GM12878 (cell line): ENCODE data around the gene HPSE2. TPM values are rescaled to one million over a fixed set of nuclear protein-coding genes. Genes with fewer than 3 reads are reported as not detected.

Source experiments
- ATAC-seq: fragments of 200-7000 bp; cut with Tn5 transposase; 3 replicates; pipeline ENCODE4 v1.9.1; 2020; ENCODE audit warnings: mild to moderate bottlenecking, moderate library complexity
- BruUV-seq: library from RNA; stranded (reverse); fragments of 400-500 nt; replicated peaks from 2 replicates; lab custom pipeline; 2021; lab: Mats Ljungman, UMichigan
- CTCF ChIA-PET: fragments of 300-600 bp; sonication (Branson Sonifier 250); formaldehyde crosslinking; extraction: SDS; loops from one replicate; lab custom pipeline; 2021; ENCODE audit warnings: inconsistent platforms; lab: Yijun Ruan, JAX
- POLR2A ChIA-PET: fragments of 350-600 bp; formaldehyde crosslinking; extraction: SDS; loops from one replicate; lab custom pipeline; 2021; ENCODE audit warnings: inconsistent platforms; lab: Charles Lee
- RAD21 ChIA-PET: fragments of 300-600 bp; sonication (Branson Sonifier 250); formaldehyde crosslinking; loops from one replicate; lab custom pipeline; 2023; ENCODE audit warnings: antibody characterized with exemption; ENCODE audit not compliant: unreplicated experiment; lab: Charles Lee
- SMC1A ChIA-PET: fragments of 300-600 bp; sonication (Branson Sonifier 250); formaldehyde crosslinking; loops from one replicate; lab custom pipeline; 2023; ENCODE audit not compliant: unreplicated experiment, uncharacterized antibody; lab: Charles Lee
- DNase-seq: peaks from one replicate; pipeline ENCODE4 v3.0.0-alpha.2; 2011; ENCODE audit warnings: low read depth, low spot score
- FAIRE-seq: peaks from 3 replicates; lab custom pipeline; 2011; peaks lifted over from hg19 to GRCh38; lab: Jason Lieb, UNC
- H2AFZ ChIP-seq: 2 replicates; pipeline ENCODE4 v1.6.0; 2011; ENCODE audit warnings: low read depth, low read length, control low read depth; ENCODE audit not compliant: control insufficient read depth
- H3K27ac ChIP-seq: 2 replicates; pipeline ENCODE4 v1.5.1; 2011; ENCODE audit warnings: control low read depth; ENCODE audit not compliant: control insufficient read depth, insufficient read depth
- H3K27me3 ChIP-seq, 2 experiments: replicated peaks in 1 of 2; 2 replicates each; pipeline versions ENCODE4 v1.6.0 to v1.6.1; 2011; ENCODE audit warnings: low read length in 1 of 2; ENCODE audit not compliant: control insufficient read depth in 2 of 2, insufficient read depth in 2 of 2
- H3K36me3 ChIP-seq, 2 experiments: 2 replicates each; pipeline ENCODE4 v1.5.1; 2011; ENCODE audit warnings: low read length in 1 of 2; ENCODE audit not compliant: control insufficient read depth in 2 of 2, insufficient read depth in 2 of 2
- H3K4me1 ChIP-seq: 2 replicates; pipeline ENCODE4 v1.6.1; 2011; ENCODE audit warnings: mild to moderate bottlenecking, low read length, moderate library complexity, mixed read lengths; ENCODE audit not compliant: control insufficient read depth, insufficient read depth
- H3K4me2 ChIP-seq: 2 replicates; pipeline ENCODE4 v1.6.0; 2011; ENCODE audit warnings: control low read depth; ENCODE audit not compliant: control insufficient read depth, insufficient read depth
- H3K4me3 ChIP-seq: fragments of 200-600 bp; sonication (generic); 2 replicates; pipeline ENCODE4 v1.5.1; 2016
- H3K79me2 ChIP-seq: 2 replicates; pipeline ENCODE4 v1.6.0; 2011; ENCODE audit warnings: low read length; ENCODE audit not compliant: control insufficient read depth, insufficient read depth
- H3K9ac ChIP-seq: 2 replicates; pipeline ENCODE4 v1.8.0; 2011; ENCODE audit warnings: low read length, control low read depth, mixed read lengths; ENCODE audit not compliant: control insufficient read depth, insufficient read depth
- H3K9me3 ChIP-seq: replicated peaks from 3 replicates; pipeline ENCODE4 v1.5.1; 2011; ENCODE audit warnings: mild to moderate bottlenecking, low read length; ENCODE audit not compliant: control insufficient read depth, insufficient read depth
- H4K20me1 ChIP-seq: 2 replicates; pipeline ENCODE4 v1.6.0; 2011; ENCODE audit not compliant: control insufficient read depth, insufficient read depth
- EED ChIP-seq: sonication (generic); IDR thresholded peaks from 2 replicates; pipeline ENCODE4 v1.6.1; 2016; ENCODE audit warnings: antibody characterized with exemption, low read depth
- FOXK2 ChIP-seq: fragments of 450-650 bp; IDR thresholded peaks from 2 replicates; pipeline ENCODE4 v1.6.1; 2017; ENCODE audit warnings: mild to moderate bottlenecking, moderate library complexity
- RCOR1 ChIP-seq: conservative IDR thresholded peaks from 2 replicates; pipeline ENCODE4 v1.6.1; 2012; ENCODE audit warnings: low read depth, low read length, improper control_type of control experiment
- RELA ChIP-seq: fragments of 450-650 bp; IDR thresholded peaks from 2 replicates; pipeline ENCODE4 v1.8.0; 2014; ENCODE audit warnings: borderline replicate concordance; ENCODE audit not compliant: partially characterized antibody
- TCF3 ChIP-seq: IDR thresholded peaks from 2 replicates; pipeline ENCODE4 v1.6.1; 2012; ENCODE audit warnings: low read depth, mild to moderate bottlenecking, low read length, borderline replicate concordance; ENCODE audit not compliant: insufficient read depth
- ZNF24 ChIP-seq: fragments of 450-650 bp; IDR thresholded peaks from 2 replicates; pipeline ENCODE4 v1.6.1; 2017; ENCODE audit warnings: antibody characterized with exemption, mild to moderate bottlenecking
- ZSCAN29 ChIP-seq: fragments of 450-650 bp; IDR thresholded peaks from 2 replicates; pipeline ENCODE4 v1.6.1; 2017; ENCODE audit warnings: mild to moderate bottlenecking, moderate library complexity
- WGBS: methylation state at CpG from one replicate; pipeline ENCODE4 v1.1.6; 2016; ENCODE audit warnings: low lambda C conversion rate; ENCODE audit not compliant: insufficient replicate concordance, insufficient coverage; ENCODE audit errors: missing lambda C conversion rate; 5-methylcytosine and 5-hydroxymethylcytosine counted together
- in situ Hi-C: fragments of 300-500 bp; cut with MboI; formaldehyde crosslinking; loops from 9 replicates; pipeline ENCODE4 v1.14.3; 2018; ENCODE audit warnings: mixed read lengths
- intact Hi-C: fragments of 100-400 bp; cut with micrococcal nuclease; formaldehyde crosslinking; loops from one replicate; pipeline ENCODE4 v1.14.2; 2022; ENCODE audit not compliant: unreplicated experiment
- polyA plus RNA-seq, 11 experiments: library from polyadenylated mRNA; depleted of rRNA in 4 of 11; unstranded in 6 of 11; stranded (reverse) in 5 of 11; fragments of >200 nt; fragmentation: Nextera tagmentation in 4 of 11; fragmentation: Illumina TruSeq in 1 of 11; extraction: Ambion mirVana in 4 of 11; extraction: Trizol in 1 of 11; gene quantifications; 1 replicate in 1 of 11; 2 replicates in 10 of 11; pipeline versions ENCODE4 v1.2.1 to v1.2.3, GENCODE V29; 2011 to 2016; ENCODE audit warnings: inconsistent platforms in 2 of 11, missing spikeins in 2 of 11, low read depth in 1 of 11
- total RNA-seq, 4 experiments: library from RNA; depleted of rRNA in 3 of 4; stranded (reverse); fragments of >200 nt in 3 of 4; fragmentation: Illumina TruSeq in 1 of 4; extraction: Trizol in 1 of 4; gene quantifications; 2 replicates each; pipeline versions ENCODE4 v1.2.1 to v1.2.3, GENCODE V29; 2013 to 2021
- TF ChIP-seq, protein P1 (sequence below): IDR thresholded peaks from 2 replicates; pipeline ENCODE4 v1.6.1; 2012; ENCODE audit warnings: low read length, inconsistent platforms

HPSE2 gene
- total and polyA plus RNA-seq, 10 of the 15 experiments (the other 5 are each of a cell fraction or from before 2014, with no cell fraction given) = 0.06 TPM; not detected in 9

DNA sequence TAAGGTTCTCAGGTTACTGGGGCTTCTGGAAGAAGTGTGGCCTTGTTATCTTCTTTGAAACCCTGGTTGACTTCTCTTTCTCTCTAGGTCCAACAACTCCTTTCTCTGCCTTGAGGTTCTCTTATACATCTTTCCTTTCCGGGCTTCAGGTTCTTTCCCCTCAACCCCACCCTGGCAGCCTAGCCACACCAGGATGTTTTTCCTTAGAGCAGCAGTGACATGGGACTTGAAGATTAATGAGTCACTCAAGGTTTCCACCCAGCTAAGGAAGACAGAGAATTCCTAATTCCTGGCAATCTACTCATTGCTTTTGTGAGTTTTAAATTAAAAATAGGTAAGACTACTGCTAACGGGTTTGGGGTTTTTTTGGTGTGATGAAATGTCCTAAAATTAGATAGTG, 667.1 kb downstream of the HPSE2 start:
- CTCF ChIA-PET = interaction anchor here (1.3 kb wide), 1 partner anchor 8 kb away, joined by 3 read pairs; no protein-coding TSS in a partner anchor
- POLR2A ChIA-PET = no interaction called here
- Histone ChIP-seq H3K9me3 (no peaks in the 10 kb centered on the region), H4K20me1 (no peaks in the 10 kb centered on the region), H2AFZ (no peak overlapping the region), H3K27ac (no peak overlapping the region), H3K36me3 (no peaks in the 10 kb centered on the region), H3K4me2 (no peak overlapping the region), H3K9ac (no peak overlapping the region), H3K79me2 (no peaks in the 10 kb centered on the region), H3K27me3 (no peaks in the 10 kb centered on the region), H3K4me3 (no peak overlapping the region), H3K4me1 (no peaks in the 10 kb centered on the region)
- intact Hi-C loops (no loop called here), in situ Hi-C loops (no loop called here)
- no peak for TF ChIP-seq TCF3
- no peak for TF ChIP-seq ZNF24
- no peak for TF ChIP-seq RELA
- no peak for TF ChIP-seq FOXK2
- TF ChIP-seq EED = no peak
- TF ChIP-seq ZSCAN29 = no peak
- RAD21 ChIA-PET = no interaction called here
- no peak for FAIRE-seq
- 32% methylated on average over 2 of the region's 2 CpGs for WGBS
- no TSS peak for BruUV-seq
- DNase-seq = no peak
- SMC1A ChIA-PET = no interaction called here
- ATAC-seq = no peak

DNA sequence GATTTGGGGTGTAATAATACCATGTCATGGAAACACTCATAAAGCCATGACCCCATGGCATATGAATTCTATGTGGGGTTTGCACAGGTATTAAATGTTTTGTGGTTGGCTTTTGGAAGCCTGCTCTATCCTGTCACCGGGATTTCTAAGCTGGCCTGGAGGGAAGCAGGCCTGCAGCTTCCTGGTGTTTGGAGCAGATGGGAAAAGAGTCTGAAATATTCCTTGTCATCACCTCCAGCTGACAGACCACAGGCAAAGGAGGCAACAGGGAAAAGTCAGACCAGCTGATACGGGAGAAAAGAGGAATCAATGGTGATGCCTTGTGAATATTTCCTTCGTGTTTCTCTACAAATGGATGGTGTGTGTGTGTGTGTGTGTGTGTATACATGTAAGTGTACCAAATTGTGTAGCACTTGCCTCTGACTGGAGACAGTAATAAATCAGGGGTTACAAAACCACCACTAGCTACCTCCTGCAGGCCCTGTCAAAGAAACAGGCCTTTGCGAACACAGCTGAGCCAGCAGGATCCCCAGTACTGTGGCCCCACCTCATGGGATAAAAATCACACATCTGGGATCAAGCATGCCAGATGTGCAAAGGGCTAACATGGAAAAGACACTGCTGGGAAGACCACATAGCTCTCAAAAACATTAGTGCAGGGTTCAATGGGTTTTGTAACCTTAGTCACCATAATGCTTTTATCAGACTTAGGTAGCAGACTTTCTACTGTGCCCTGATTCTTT, 668.1 kb downstream of the HPSE2 start:
- intact Hi-C loops = no loop called here
- no peaks in the 10 kb centered on the region for H3K4me1 ChIP-seq
- WGBS = 19% methylated on average over 4 of the region's 4 CpGs
- DNase-seq (no peak), FAIRE-seq (no peak), ATAC-seq (no peak)
- H2AFZ ChIP-seq = no peak overlapping the region
- H3K79me2 ChIP-seq = no peaks in the 10 kb centered on the region
- no peaks in the 10 kb centered on the region for H3K36me3 ChIP-seq
- POLR2A ChIA-PET = no interaction called here
- H3K9me3 ChIP-seq = no peaks in the 10 kb centered on the region
- no peak overlapping the region for H3K4me3 ChIP-seq
- CTCF ChIA-PET = no interaction called here
- in situ Hi-C loops = no loop called here
- SMC1A ChIA-PET = no interaction called here
- BruUV-seq = no TSS peak
- H4K20me1 ChIP-seq = no peaks in the 10 kb centered on the region
- no peak overlapping the region for H3K9ac ChIP-seq
- no peaks in the 10 kb centered on the region for H3K27me3 ChIP-seq
- H3K27ac ChIP-seq = no peak overlapping the region
- no peak for TF ChIP-seq RCOR1
- TF ChIP-seq, protein P1, sequence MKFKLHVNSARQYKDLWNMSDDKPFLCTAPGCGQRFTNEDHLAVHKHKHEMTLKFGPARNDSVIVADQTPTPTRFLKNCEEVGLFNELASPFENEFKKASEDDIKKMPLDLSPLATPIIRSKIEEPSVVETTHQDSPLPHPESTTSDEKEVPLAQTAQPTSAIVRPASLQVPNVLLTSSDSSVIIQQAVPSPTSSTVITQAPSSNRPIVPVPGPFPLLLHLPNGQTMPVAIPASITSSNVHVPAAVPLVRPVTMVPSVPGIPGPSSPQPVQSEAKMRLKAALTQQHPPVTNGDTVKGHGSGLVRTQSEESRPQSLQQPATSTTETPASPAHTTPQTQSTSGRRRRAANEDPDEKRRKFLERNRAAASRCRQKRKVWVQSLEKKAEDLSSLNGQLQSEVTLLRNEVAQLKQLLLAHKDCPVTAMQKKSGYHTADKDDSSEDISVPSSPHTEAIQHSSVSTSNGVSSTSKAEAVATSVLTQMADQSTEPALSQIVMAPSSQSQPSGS = no peak
- TF ChIP-seq TCF3 = no peak
- RAD21 ChIA-PET = no interaction called here
- no peak overlapping the region for H3K4me2 ChIP-seq
